Aorta (tissue), 5 donors: ENCODE data around the gene BCAS2. TPM values are rescaled to one million over a fixed set of nuclear protein-coding genes. Genes with fewer than 3 reads are reported as not detected.

Source experiments
- ATAC-seq: fragments of 200-7000 bp; cut with Tn5 transposase; one replicate; pipeline ENCODE4 v1.9.1; 2022; ENCODE audit warnings: moderate library complexity; ENCODE audit not compliant: low FRiP score
- DNase-seq, 2 donors: peaks; one replicate each; pipeline ENCODE4 v3.0.0-alpha.2; 2020
- H3K27ac ChIP-seq, 2 donors: one replicate each; pipeline ENCODE4 v1.5.1; 2013; ENCODE audit warnings: low read length in 2 of 2, mild to moderate bottlenecking in 2 of 2, moderate library complexity in 2 of 2, control low read depth in 1 of 2, inconsistent platforms in 1 of 2, low read depth in 1 of 2
- H3K27me3 ChIP-seq, 2 donors: one replicate each; pipeline ENCODE4 v1.6.1; 2013; ENCODE audit warnings: control low read depth in 1 of 2, low read length in 1 of 2, mild to moderate bottlenecking in 1 of 2, moderate library complexity in 1 of 2; ENCODE audit not compliant: insufficient read depth in 2 of 2, control insufficient read depth in 1 of 2
- H3K36me3 ChIP-seq, 2 donors: one replicate each; pipeline ENCODE4 v1.6.1; 2013; ENCODE audit warnings: control low read depth in 1 of 2, low read length in 1 of 2, mild to moderate bottlenecking in 1 of 2; ENCODE audit not compliant: insufficient read depth in 2 of 2, control insufficient read depth in 1 of 2
- H3K4me1 ChIP-seq, 2 donors: one replicate each; pipeline ENCODE4 v1.6.1; 2013; ENCODE audit warnings: low read length in 2 of 2, control low read depth in 1 of 2, mild to moderate bottlenecking in 1 of 2, moderate library complexity in 1 of 2; ENCODE audit not compliant: insufficient read depth in 2 of 2, control insufficient read depth in 1 of 2
- H3K4me3 ChIP-seq, 2 donors: one replicate each; pipeline ENCODE4 v1.5.1; 2013; ENCODE audit warnings: low read length in 2 of 2, control low read depth in 1 of 2, mild to moderate bottlenecking in 1 of 2
- H3K9me3 ChIP-seq: one replicate; pipeline ENCODE4 v1.6.1; 2013; ENCODE audit warnings: mild to moderate bottlenecking, low read length; ENCODE audit not compliant: control insufficient read depth
- WGBS, 2 donors: extraction: QIAGEN DNeasy Blood & Tissue Kit; methylation state at CpG; one replicate each; pipeline ENCODE4 v1.1.7; 2013; 5-methylcytosine and 5-hydroxymethylcytosine counted together
- intact Hi-C, 2 donors: fragments of 100-400 bp; cut with DNase I; formaldehyde crosslinking; loops; one replicate each; pipeline versions ENCODE4 v1.14.2 to v1.15.0; 2022
- polyA plus RNA-seq, 2 donors: library from polyadenylated mRNA; stranded (reverse); fragments of 200-250 nt; gene quantifications; one replicate each; pipeline ENCODE4 v1.2.3, GENCODE V29; 2013
- total RNA-seq, 2 donors: library from RNA; stranded (reverse); fragmentation: NEBNext Ultra II Directional; extraction: Animal tissue kit (Norgen Biotek cat#: 25700); gene quantifications; one replicate each; pipeline ENCODE4 v1.2.1, GENCODE V29; 2021
- donor health status: healthy with polysubstance abuse.
- donor health status: Bipolar disorder and iron deficiency.
- donor health status: DM: no; HTN: no; CAD: no.
- donor health status: DM: no; HTN: no; CAD: no.
- donor health status: DM: yes; HTN: yes; CAD: no.

Gene BCAS2
- total and polyA plus RNA-seq, 4 donors, result 23.9 to 38.1 (median 30.7) TPM

- ATAC-seq (no peak), DNase-seq (no peak)
- Histone ChIP-seq H3K9me3 (no peaks in the 10 kb centered on the region), H3K27ac (no peak overlapping the region), H3K27me3 (no peaks in the 10 kb centered on the region), H3K4me1 (no peaks in the 10 kb centered on the region), H3K4me3 (no peak overlapping the region), H3K36me3 (no peaks in the 10 kb centered on the region)
- intact Hi-C loops, result no loop called here
- WGBS, 2 donors, result 13 to 45% methylated on average over 1 of the region's 1 CpG
Measured at GRCh38 chr1:114535401-114535800, 46.0 kb downstream of the BCAS2 start.

- no peak overlapping the region for H3K27ac ChIP-seq
- 1 to 60% methylated on average over 1 of the region's 1 CpG for WGBS, 2 donors
- H3K4me3 ChIP-seq, result no peak overlapping the region
- H3K9me3 ChIP-seq, result no peaks in the 10 kb centered on the region
- no peaks in the 10 kb centered on the region for H3K4me1 ChIP-seq
- H3K27me3 ChIP-seq, result no peaks in the 10 kb centered on the region
- no peak for DNase-seq
- H3K36me3 ChIP-seq, result no peaks in the 10 kb centered on the region
- intact Hi-C loops, result no loop called here
- ATAC-seq, result no peak
Measured at GRCh38 chr1:114531094-114531493, 50.3 kb downstream of the BCAS2 start.

- WGBS, 2 donors, result 92 to 95% methylated on average over 2 of the region's 2 CpGs
- no peak for DNase-seq
- intact Hi-C loops, result no loop called here
- no peak for ATAC-seq
- H3K4me3 ChIP-seq, result no peak overlapping the region
- no peaks in the 10 kb centered on the region for H3K27me3 ChIP-seq
- H3K9me3 ChIP-seq, result no peaks in the 10 kb centered on the region
- no peak overlapping the region for H3K27ac ChIP-seq
- no peaks in the 10 kb centered on the region for H3K4me1 ChIP-seq
- H3K36me3 ChIP-seq, result no peaks in the 10 kb centered on the region
Measured at GRCh38 chr1:114530224-114530623, 51.2 kb downstream of the BCAS2 start.

GRCh38 chr1:114524944-114525343, 56.5 kb downstream of the BCAS2 start:
- no peak overlapping the region for H3K27ac ChIP-seq
- DNase-seq (no peak), ATAC-seq (no peak)
- H3K4me1 ChIP-seq, result no peaks in the 10 kb centered on the region
- no peaks in the 10 kb centered on the region for H3K36me3 ChIP-seq
- H3K4me3 ChIP-seq, result no peak overlapping the region
- H3K27me3 ChIP-seq, result no peaks in the 10 kb centered on the region
- intact Hi-C loops, result no loop called here
- no peaks in the 10 kb centered on the region for H3K9me3 ChIP-seq

- 21 to 49% methylated on average over 2 of the region's 2 CpGs for WGBS, 2 donors
- ATAC-seq (no peak), DNase-seq (no peak)
- Histone ChIP-seq H3K27ac (no peak overlapping the region), H3K4me1 (no peaks in the 10 kb centered on the region), H3K27me3 (no peaks in the 10 kb centered on the region), H3K36me3 (no peaks in the 10 kb centered on the region), H3K9me3 (no peaks in the 10 kb centered on the region), H3K4me3 (no peak overlapping the region)
- intact Hi-C loops, result no loop called here
Measured at GRCh38 chr1:114522264-114522575, 59.2 kb downstream of the BCAS2 start.

- no peaks in the 10 kb centered on the region for H3K4me1 ChIP-seq
- no peak for DNase-seq
- intact Hi-C loops, result no loop called here
- H3K9me3 ChIP-seq, result no peaks in the 10 kb centered on the region
- H3K4me3 ChIP-seq, result no peak overlapping the region
- no peak for ATAC-seq
- WGBS, 2 donors, result 85 to 90% methylated on average over 8 of the region's 8 CpGs
- no peak overlapping the region for H3K27ac ChIP-seq
- no peaks in the 10 kb centered on the region for H3K27me3 ChIP-seq
- no peaks in the 10 kb centered on the region for H3K36me3 ChIP-seq
Measured at GRCh38 chr1:114521396-114522263, 59.8 kb downstream of the BCAS2 start.

Other genes starting within 250 kb of the BCAS2 start
- 10 to 100 TPM; 39.3 to 42.8 TPM for gene TRIM33, start 70.4 kb downstream of the BCAS2 start, total RNA-seq
- gene TRIM33, start 70.4 kb downstream of the BCAS2 start, polyA plus RNA-seq, result 10 to 100 TPM in 1 of 2 donors, 1 to 10 TPM in 1; 5.6 to 21.6 TPM
- gene DENND2C, start 88.4 kb upstream of the BCAS2 start, total RNA-seq, result 1 to 10 TPM; 3.6 to 5.9 TPM
- gene DENND2C, start 88.4 kb upstream of the BCAS2 start, polyA plus RNA-seq, result 1 to 10 TPM in 1 of 2 donors, under 1 TPM in 1; 0.25 to 1.9 TPM
- under 1 TPM in 1 of 2 donors, not detected in 1; 0.52 TPM for gene AMPD1, start 113.9 kb upstream of the BCAS2 start, total RNA-seq
- under 1 TPM in 1 of 2 donors, not detected in 1; 0.05 TPM for gene AMPD1, start 113.9 kb upstream of the BCAS2 start, polyA plus RNA-seq
- gene NRAS, start 135.2 kb upstream of the BCAS2 start, total RNA-seq, result 10 to 100 TPM; 17.9 to 21.1 TPM
- 10 to 100 TPM in 1 of 2 donors, 1 to 10 TPM in 1; 5.6 to 14.9 TPM for gene NRAS, start 135.2 kb upstream of the BCAS2 start, polyA plus RNA-seq
- 100 to 1,000 TPM; 549 to 607 TPM for gene CSDE1, start 176.4 kb upstream of the BCAS2 start, total RNA-seq
- gene CSDE1, start 176.4 kb upstream of the BCAS2 start, polyA plus RNA-seq, result 100 to 1,000 TPM; 286 to 661 TPM
- gene SIKE1, start 199.1 kb upstream of the BCAS2 start, total RNA-seq, result 10 to 100 TPM; 31.4 to 40.1 TPM
- 10 to 100 TPM; 18.8 to 22.5 TPM for gene SIKE1, start 199.1 kb upstream of the BCAS2 start, polyA plus RNA-seq